Neural cell (in vitro differentiated cells): ENCODE results near the gene ADCK2.
"Not testable (repeated sequence)": the region's sequence is repeated elsewhere in the genome, so short reads cannot be mapped to it uniquely, and the experiment has no call there.

Experiments used
- CTCF ChIP-seq: fragments of 450-650 bp; IDR thresholded peaks from 2 replicates; pipeline ENCODE4 v1.5.1; 2014; ENCODE audit warnings: antibody characterized with exemption, mild to moderate bottlenecking, moderate library complexity; ENCODE audit not compliant: poor library complexity, severe bottlenecking
- EZH2 ChIP-seq: fragments of 200-600, 300-800 bp; shearing (Covaris generic), sonication (generic); IDR thresholded peaks from 2 replicates; pipeline ENCODE4 v1.6.1; 2014; ENCODE audit warnings: antibody characterized with exemption, low read length, borderline replicate concordance, mild to moderate bottlenecking; ENCODE audit not compliant: insufficient read depth, poor library complexity, severe bottlenecking
- POLR2AphosphoS5 ChIP-seq: IDR thresholded peaks from 2 replicates; pipeline ENCODE4 v1.6.1; 2012

DNA sequence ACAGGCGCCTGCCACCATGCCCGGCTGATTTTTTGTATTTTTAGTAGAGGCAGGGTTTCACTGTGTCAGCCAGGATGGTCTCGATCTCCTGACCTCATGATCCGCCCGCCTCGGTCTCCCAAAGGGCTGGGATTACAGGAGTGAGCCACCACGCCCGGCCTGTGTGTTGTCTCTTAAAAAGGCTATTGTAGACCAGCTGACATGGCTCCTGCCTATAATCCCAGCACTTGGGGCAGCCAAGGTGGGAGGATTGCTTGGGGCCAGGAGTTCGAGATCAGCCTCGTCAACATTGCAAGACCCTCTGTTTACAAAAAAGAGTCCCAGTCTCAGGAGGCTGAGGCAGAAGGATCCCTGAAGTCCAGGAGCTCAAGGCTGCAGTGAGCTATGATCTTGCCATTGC is 21.1 kb downstream of the ADCK2 start:
- TF ChIP-seq CTCF, EZH2, POLR2AphosphoS5: not testable (repeated sequence)
